ENCODE measurements around the gene SPTLC2. TPM values are rescaled to one million over a fixed set of nuclear protein-coding genes. Genes with fewer than 3 reads are reported as not detected.

SPTLC2 gene
- total RNA-seq, 1 experiment from 2014 or later = 44.7 TPM

GRCh38 chr14:77491056-77491455, 125.4 kb downstream of the SPTLC2 start:
- CTCF ChIA-PET = no interaction called here
- no peaks in the 10 kb centered on the region for H3K9me2 ChIP-seq (ENCODE audit: insufficient read depth)
- H4K20me1 ChIP-seq (ENCODE audit: insufficient read depth) = no peaks in the 10 kb centered on the region
- H3K36me3 ChIP-seq (ENCODE audit: control insufficient read depth in 1 of 2, insufficient read depth in 2 of 2, low read length in 2 of 2) = no peaks in the 10 kb centered on the region
- H3K27ac ChIP-seq (ENCODE audit: low read depth, low read length) = no peak overlapping the region
- ATAC-seq = no peak
- no peaks in the 10 kb centered on the region for H3K4me1 ChIP-seq (ENCODE audit: control insufficient read depth in 1 of 2, insufficient read depth in 2 of 2, low read length in 2 of 2)
- H2AFZ ChIP-seq (ENCODE audit: low read depth, low read length, poor library complexity, severe bottlenecking) = no peak overlapping the region
- no peaks in the 10 kb centered on the region for H3K27me3 ChIP-seq (ENCODE audit: insufficient read depth, low read length)
- no TSS peak for BruUV-seq (replicated peaks)
- no peaks in the 10 kb centered on the region for H3K9me3 ChIP-seq (ENCODE audit: control insufficient read depth in 1 of 2, insufficient read depth in 1 of 2, low read depth in 1 of 2, low read length in 2 of 2)
- no peak for DNase-seq (ENCODE audit: low read depth, low spot score)
- RAD21 ChIA-PET (ENCODE audit: low non-redundant PET in 1 of 2, low total read pairs in 2 of 2, uncharacterized antibody in 2 of 2, unreplicated experiment in 2 of 2) = no interaction called here
- TF ChIP-seq RAD21 (IDR thresholded peaks at IDR 0.05; ENCODE audit: low read depth) (no peak), POLR2AphosphoS5 (IDR thresholded peaks at IDR 0.05; ENCODE audit: low read depth, low read length) (no peak), ZNF274 (IDR thresholded peaks at IDR 0.05; ENCODE audit: low read depth, low read length) (no peak), CBX3 (IDR thresholded peaks at IDR 0.05; ENCODE audit: low read depth) (no peak), SIN3A (IDR thresholded peaks at IDR 0.05; ENCODE audit: low read depth) (no peak), FOSL1 (IDR thresholded peaks at IDR 0.05; ENCODE audit: low read depth) (no peak), ZFX (IDR thresholded peaks at IDR 0.05) (no peak), EZH2 (IDR thresholded peaks at IDR 0.05) (no peak), ELF1 (IDR thresholded peaks at IDR 0.05; ENCODE audit: borderline replicate concordance, low read depth) (no peak), MAX (IDR thresholded peaks at IDR 0.05) (no peak), YY1 (IDR thresholded peaks at IDR 0.05; ENCODE audit: extremely low read depth, insufficient replicate concordance, low read depth, low read length) (no peak), REST (IDR thresholded peaks at IDR 0.05; ENCODE audit: low read depth) (no peak), EGR1 (IDR thresholded peaks at IDR 0.05; ENCODE audit: low read depth) (no peak), CEBPB (IDR thresholded peaks at IDR 0.05; ENCODE audit: low read depth) (no peak), POLR2A (IDR thresholded peaks at IDR 0.05; ENCODE audit: borderline replicate concordance, extremely low read depth, insufficient read depth, insufficient read length) (no peak), ATF3 (IDR thresholded peaks at IDR 0.05) (no peak), TCF7L2 (IDR thresholded peaks at IDR 0.05; ENCODE audit: borderline replicate concordance, extremely low read depth, insufficient read depth, insufficient read length) (no peak), EZH2phosphoT487 (IDR thresholded peaks at IDR 0.05; ENCODE audit: borderline replicate concordance) (no peak)
- TF ChIP-seq, protein P1, sequence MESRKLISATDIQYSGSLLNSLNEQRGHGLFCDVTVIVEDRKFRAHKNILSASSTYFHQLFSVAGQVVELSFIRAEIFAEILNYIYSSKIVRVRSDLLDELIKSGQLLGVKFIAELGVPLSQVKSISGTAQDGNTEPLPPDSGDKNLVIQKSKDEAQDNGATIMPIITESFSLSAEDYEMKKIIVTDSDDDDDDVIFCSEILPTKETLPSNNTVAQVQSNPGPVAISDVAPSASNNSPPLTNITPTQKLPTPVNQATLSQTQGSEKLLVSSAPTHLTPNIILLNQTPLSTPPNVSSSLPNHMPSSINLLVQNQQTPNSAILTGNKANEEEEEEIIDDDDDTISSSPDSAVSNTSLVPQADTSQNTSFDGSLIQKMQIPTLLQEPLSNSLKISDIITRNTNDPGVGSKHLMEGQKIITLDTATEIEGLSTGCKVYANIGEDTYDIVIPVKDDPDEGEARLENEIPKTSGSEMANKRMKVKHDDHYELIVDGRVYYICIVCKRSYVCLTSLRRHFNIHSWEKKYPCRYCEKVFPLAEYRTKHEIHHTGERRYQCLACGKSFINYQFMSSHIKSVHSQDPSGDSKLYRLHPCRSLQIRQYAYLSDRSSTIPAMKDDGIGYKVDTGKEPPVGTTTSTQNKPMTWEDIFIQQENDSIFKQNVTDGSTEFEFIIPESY (IDR thresholded peaks at IDR 0.05; ENCODE audit: extremely low read depth, insufficient replicate concordance, low read length) = no peak
- no peak overlapping the region for H3K4me3 ChIP-seq (replicated peaks in 1 of 2; ENCODE audit: low read depth in 1 of 2, low read length in 2 of 2)
- POLR2A ChIA-PET = no interaction called here
- no peaks in the 10 kb centered on the region for H3K79me2 ChIP-seq (ENCODE audit: insufficient read depth, low read length)
- no peak overlapping the region for H3K9ac ChIP-seq (ENCODE audit: low read length)
- intact Hi-C loops (cut with micrococcal nuclease) = no loop called here
- no peak overlapping the region for H3K4me2 ChIP-seq (ENCODE audit: low read length)
